OCI-M1 (cell line): ENCODE measurements around the gene LRP1B.
"Not testable (repeated sequence)": the region's sequence is repeated elsewhere in the genome, so short reads cannot be mapped to it uniquely, and the experiment has no call there.

Source experiments
- DNase-seq: peaks from one replicate; lab custom pipeline; 2025; lab: John Stamatoyannopoulos, UW

Gene LRP1B

DNA sequence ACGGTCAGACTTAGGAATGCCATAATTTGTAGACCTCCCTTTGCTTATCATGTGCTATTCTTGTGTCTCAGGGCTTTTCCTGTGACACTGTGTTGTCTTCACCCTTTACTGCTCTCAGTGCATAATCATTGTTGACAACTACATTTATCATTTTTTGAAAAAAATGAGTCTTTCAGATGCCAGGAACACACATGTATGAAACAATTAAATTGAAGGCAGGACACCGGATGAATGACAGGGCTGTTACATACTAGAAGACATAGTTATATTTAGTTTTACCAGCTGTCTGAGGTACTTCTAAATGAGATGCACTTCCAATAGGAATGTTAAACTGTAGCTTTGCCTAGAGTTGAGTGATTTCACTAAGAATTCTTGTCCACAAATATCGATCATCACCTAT lies 243.5 kb downstream of the LRP1B start:
- no peak for DNase-seq

- DNase-seq = no peak
Measured at GRCh38 chr2:141878016-141878415, 252.8 kb downstream of the LRP1B start.

GRCh38 chr2:141871913-141872634 lies 258.7 kb downstream of the LRP1B start:
- no peak for DNase-seq

GRCh38 chr2:141869572-141869971 lies 261.2 kb downstream of the LRP1B start:
- no peak for DNase-seq

GRCh38 chr2:141863964-141864363 lies 266.9 kb downstream of the LRP1B start:
- DNase-seq = no peak

DNA sequence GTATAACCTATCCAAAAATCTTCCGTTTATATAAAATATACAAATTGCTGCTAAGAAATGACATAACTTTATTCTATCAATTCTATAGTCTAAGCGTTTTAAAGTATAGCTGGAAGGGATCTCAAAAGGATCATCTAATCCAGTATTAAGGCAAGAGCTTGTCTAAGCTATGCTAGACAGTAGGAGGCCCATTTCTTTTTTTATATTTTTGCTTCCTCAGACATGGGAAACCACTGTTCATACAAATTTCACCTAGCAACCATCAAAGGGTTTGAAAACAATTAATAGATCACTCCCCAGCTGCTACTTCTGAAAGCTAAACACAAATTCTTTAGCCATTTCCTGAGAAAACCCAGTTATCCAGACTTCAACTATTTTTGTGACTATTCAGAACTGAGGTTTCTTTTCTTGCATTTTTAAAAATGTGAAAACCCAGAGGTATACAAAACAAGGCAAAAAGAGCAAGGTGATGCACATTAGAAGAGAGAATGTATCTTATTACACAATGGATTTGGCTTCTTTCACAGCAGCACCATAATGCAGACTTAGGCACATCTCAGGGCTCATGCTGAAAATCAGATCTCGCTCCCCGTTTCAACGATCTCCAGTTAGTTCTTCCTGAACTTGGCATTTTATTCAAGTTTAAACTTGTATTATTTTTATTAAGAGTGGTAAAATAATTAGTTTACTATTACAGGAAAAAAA lies 274.4 kb downstream of the LRP1B start:
- no peak for DNase-seq

DNA sequence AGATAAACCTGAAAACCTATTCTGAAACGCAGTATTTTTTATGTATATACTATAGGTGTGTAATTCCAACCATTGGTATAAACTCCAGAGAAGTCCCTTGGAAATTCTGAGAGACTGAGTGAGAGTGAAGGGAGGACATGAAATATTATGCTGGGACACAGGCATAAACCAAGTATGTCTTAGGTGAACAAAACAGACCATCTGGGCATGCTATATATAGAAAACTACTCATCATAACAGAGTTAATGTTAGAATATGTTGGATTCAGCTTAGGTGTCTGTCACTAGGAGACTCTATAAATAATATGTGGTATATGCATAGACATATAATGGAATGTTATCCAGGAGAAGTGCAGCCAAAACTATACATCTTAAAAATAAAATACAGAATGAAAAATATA lies 282.6 kb downstream of the LRP1B start:
- DNase-seq = no peak

- DNase-seq = no peak
Measured at GRCh38 chr2:141844231-141844630, 286.6 kb downstream of the LRP1B start.

DNA sequence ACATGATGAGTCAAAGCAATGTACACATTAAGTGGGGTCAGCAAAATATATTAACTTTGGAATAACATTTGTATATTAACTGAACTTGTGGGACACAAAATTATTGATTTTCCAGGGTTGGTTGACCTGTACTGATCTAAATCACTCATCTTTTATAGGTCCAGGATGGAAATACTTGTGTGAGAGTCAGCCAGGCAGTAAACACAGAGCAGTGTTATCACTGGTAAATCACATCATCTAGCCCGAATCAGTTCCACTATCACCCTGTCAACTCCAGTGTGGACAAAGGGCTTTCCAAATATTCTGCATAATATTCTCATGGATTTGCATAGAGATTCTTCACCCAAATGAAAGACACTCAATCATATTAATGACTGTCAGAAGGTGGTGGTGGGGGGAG lies 295.7 kb downstream of the LRP1B start:
- no peak for DNase-seq

DNA sequence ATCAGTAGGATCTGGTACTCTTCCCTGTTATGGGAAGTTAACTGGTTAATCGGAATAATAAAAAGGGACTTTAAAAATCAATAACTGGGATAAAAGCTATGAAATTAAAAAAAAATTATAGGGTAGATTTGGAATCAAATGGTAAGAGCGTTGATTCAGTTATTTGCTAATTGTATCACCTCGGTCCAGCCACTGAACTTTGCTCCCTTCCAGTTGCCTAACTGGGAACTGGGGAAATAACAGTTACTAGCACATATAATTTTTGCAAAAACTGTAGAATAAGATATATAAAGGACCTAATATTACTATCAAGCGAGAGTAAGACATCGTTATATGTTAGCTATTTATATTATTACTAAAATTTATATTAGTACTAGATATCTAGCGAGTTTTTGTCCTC lies 302.1 kb downstream of the LRP1B start:
- DNase-seq = no peak

GRCh38 chr2:141824790-141825189 lies 306.0 kb downstream of the LRP1B start:
- DNase-seq = no peak

GRCh38 chr2:141820893-141821292 lies 309.9 kb downstream of the LRP1B start:
- DNase-seq = no peak

DNA sequence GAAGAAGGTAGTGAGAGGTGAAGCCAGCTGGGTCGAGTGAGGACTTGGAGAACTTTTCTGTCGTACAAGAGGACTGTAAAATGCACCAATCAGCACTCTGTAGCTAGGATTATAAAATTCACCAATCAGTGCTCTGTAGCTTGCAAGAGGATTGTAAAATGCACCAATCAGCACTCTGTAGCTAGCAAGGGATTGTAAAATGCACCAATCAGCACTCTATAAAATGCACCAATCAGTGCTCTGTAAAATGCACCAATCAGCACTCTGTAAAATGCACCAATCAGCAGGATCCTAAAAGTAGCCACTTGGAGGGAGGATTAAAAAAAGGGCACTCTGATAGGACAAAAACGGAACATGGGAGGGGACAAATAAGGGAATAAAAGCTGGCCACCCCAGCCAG lies 315.5 kb downstream of the LRP1B start:
- DNase-seq = not testable (repeated sequence)

GRCh38 chr2:141814150-141814549 lies 316.7 kb downstream of the LRP1B start:
- DNase-seq = peak; percentile 57

DNA sequence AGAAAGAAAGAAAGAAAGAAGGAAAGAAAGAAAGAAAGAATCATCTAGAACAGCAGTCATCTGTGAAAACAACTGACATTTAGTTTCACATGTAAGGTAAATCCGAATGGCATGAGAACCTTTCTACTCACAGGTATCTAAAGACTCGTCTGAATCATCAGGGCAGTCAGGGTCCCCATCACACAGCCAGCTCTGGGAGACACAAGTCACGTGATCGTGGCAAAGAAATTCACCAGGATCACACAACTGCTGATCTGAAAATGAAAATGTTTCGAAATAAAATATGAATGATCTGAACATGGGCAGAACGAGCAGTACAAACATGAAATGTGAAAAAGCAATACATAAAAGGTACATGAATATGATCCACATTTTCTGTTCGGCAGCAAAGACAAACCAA lies 320.7 kb downstream of the LRP1B start:
- DNase-seq = no peak

- no peak for DNase-seq
Measured at GRCh38 chr2:141806090-141806489, 324.7 kb downstream of the LRP1B start.

DNA sequence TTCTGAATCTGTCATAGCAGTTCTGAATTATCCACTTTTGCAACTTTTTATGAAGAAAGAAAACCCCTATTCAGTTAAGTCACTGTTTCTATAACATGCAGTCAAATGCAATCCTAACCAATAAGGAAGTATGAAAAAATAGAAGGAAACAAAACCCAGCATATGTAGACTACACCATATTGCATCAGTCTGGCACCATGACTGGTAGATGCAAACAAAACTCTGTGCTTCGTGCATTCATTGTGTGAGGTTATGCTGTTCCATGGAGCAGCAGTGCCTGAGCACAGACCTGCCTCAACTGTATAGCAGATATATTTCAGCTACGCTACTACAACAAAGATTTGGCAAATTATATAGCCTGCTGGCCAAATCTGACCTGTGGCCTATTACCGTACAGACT lies 325.5 kb downstream of the LRP1B start:
- DNase-seq = peak; percentile 30

- no peak for DNase-seq
Measured at GRCh38 chr2:141796449-141796848, 334.4 kb downstream of the LRP1B start.

- DNase-seq = no peak
Measured at GRCh38 chr2:141791521-141791920, 339.3 kb downstream of the LRP1B start.

DNA sequence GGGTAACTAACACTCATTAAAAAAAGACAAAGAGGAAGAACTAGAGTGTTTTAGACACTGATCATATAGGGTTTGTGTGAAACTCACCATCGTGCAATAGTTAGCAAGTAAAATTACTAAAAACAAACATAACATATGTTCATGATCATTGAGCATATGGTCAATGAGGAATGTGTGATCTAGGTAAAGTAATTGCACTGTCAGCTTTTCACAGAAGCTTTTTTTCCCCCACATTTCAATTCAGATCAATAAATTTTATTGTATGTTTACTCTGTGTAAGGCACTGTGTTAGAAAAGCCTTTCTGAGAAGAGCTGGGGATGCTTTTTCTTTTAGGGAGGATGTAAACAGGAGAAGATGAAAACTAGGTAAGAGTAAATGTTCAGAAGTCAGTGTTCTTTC lies 348.2 kb downstream of the LRP1B start:
- no peak for DNase-seq

GRCh38 chr2:141778315-141778835 lies 352.4 kb downstream of the LRP1B start:
- DNase-seq = peak; percentile 87

- no peak for DNase-seq
Measured at GRCh38 chr2:141770530-141770929, 360.3 kb downstream of the LRP1B start.

GRCh38 chr2:141767691-141768090 lies 363.1 kb downstream of the LRP1B start:
- no peak for DNase-seq

DNA sequence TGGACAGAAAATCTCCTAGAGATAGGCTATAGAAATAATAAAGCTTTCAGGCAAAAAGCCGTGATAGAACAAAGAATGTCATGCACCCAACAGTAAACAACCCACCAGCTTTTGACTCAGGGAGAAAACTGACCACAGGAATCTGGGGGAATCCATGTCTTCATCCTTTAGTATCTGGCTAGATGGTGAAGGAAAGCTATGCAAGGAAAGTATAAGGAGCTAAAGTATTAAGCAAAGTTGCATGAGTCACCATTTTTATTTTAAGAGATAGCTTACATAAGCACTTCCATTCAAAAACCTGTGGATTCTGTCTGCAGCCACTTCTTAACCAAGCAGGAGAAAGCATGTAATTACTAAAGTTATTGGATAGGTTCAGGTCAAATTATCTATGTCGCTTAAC lies 363.8 kb downstream of the LRP1B start:
- no peak for DNase-seq
